ENCODE results near the gene ABHD11.

GRCh38 chr7:73732397-73732796 is 6.2 kb downstream of the ABHD11 start:
- no peak for TF ChIP-seq CTCF (conservative IDR thresholded peaks at IDR 0.05 in 1 of 2, IDR thresholded peaks at IDR 0.05 in 1 of 2; ENCODE audit: low read depth in 1 of 2, low read length in 2 of 2)
- no peak for TF ChIP-seq EZH2 (IDR thresholded peaks at IDR 0.05; ENCODE audit: low read length, missing control alignments)
